ENCODE results near the gene CDH23. TPM values are rescaled to one million over a fixed set of nuclear protein-coding genes. Genes with fewer than 3 reads are reported as not detected.

The CDH23 gene
- total RNA-seq, 4 donors from 2014 or later = 14.4 to 29.6 (median 19.7) TPM

DNA sequence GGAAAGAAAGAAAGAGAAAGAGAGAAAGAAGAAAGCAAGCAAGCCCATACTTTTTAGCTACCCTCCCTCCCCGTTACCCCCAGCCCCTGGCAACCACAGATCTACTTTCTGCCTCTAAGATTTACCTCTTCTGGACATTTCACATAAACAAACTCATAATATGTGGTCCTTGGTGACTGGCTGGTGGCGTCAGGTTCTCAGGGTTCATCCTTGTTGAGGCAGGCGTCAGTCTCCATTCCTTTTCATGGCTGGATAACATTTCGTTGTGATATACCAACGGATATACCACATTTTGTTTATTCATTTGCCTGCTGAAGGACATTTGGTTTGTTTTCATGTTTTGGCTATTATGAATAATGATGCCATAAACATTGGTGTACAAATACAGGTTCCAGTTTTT, 30.5 kb downstream of the CDH23 start:
- H3K27ac ChIP-seq (replicated peaks in 1 of 4) = no peak overlapping the region
- TF ChIP-seq, protein P1, sequence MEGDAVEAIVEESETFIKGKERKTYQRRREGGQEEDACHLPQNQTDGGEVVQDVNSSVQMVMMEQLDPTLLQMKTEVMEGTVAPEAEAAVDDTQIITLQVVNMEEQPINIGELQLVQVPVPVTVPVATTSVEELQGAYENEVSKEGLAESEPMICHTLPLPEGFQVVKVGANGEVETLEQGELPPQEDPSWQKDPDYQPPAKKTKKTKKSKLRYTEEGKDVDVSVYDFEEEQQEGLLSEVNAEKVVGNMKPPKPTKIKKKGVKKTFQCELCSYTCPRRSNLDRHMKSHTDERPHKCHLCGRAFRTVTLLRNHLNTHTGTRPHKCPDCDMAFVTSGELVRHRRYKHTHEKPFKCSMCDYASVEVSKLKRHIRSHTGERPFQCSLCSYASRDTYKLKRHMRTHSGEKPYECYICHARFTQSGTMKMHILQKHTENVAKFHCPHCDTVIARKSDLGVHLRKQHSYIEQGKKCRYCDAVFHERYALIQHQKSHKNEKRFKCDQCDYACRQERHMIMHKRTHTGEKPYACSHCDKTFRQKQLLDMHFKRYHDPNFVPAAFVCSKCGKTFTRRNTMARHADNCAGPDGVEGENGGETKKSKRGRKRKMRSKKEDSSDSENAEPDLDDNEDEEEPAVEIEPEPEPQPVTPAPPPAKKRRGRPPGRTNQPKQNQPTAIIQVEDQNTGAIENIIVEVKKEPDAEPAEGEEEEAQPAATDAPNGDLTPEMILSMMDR (IDR thresholded peaks at IDR 0.05) = no peak
- TF ChIP-seq EP300 (IDR thresholded peaks at IDR 0.05) (no peak), POLR2AphosphoS5 (IDR thresholded peaks at IDR 0.05) (no peak), POLR2A (IDR thresholded peaks at IDR 0.05; ENCODE audit: low read depth) (no peak)
- DNase-seq (ENCODE audit: extremely low spot score) = no peak
- 87% methylated on average over 5 of the region's 5 CpGs for WGBS
- H3K9me3 ChIP-seq = no peaks in the 10 kb centered on the region
- H3K4me1 ChIP-seq = peaks cover 0 to 10% (median 7%) of the 10 kb centered on the region in 4 donors
- H3K36me3 ChIP-seq = no peaks in the 10 kb centered on the region
- intact Hi-C loops (cut with DNase I) = no loop called here
- H3K27me3 ChIP-seq = no peaks in the 10 kb centered on the region
- H3K4me3 ChIP-seq = no peak overlapping the region

DNA sequence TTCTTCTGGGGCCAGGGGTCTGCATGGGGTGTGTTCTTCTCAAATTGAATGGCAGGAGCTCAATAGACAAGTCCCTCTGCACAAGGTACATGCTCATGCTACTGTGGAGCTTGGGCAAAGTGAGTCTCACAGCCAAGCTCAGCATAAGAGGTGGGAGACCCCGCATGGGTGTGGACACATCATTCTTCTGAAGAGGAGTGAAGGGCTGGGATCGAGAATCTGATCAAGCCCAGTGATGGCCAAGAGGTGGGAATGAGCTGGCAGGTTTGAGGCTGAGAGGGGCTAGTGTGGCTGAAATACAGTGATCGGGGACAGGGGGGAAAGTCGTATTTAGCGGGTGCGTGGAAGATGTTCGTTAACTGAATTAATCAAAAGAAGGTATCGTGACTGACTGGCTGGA, 32.6 kb downstream of the CDH23 start:
- H3K27ac ChIP-seq (replicated peaks in 1 of 4) = no peak overlapping the region
- intact Hi-C loops (cut with DNase I) = no loop called here
- 90% methylated on average over 8 of the region's 8 CpGs for WGBS

DNA sequence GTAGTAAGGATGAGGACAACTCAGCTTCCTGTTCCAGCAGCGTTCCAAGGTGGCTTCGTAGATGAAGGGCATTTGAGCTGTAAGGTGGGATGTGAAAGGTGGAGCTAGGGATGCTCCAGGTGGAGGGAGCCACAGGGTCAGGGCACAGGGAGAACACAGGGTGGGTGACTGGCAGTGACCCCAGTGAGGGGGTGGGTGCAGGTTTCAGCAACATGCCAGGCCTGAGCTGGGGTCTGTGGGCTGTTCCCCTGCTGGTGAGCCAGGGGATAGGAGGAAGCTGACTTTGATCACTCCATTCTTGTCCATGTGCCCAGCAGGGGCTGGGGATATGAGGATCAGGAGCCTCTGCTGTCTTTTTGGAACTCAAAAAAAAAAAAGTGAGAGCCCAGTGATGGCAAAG, 33.2 kb downstream of the CDH23 start:
- no peak for DNase-seq (ENCODE audit: extremely low spot score)
- TF ChIP-seq POLR2A (IDR thresholded peaks at IDR 0.05; ENCODE audit: low read depth) (no peak), EP300 (IDR thresholded peaks at IDR 0.05) (no peak), POLR2AphosphoS5 (IDR thresholded peaks at IDR 0.05) (no peak)
- TF ChIP-seq, protein P1 (IDR thresholded peaks at IDR 0.05) = no peak
- H3K27ac ChIP-seq (replicated peaks in 1 of 4) = no peak overlapping the region
- 94% methylated on average over 2 of the region's 2 CpGs for WGBS
- H3K4me1 ChIP-seq = peaks cover 0 to 20% (median 10%) of the 10 kb centered on the region in 4 donors
- no peaks in the 10 kb centered on the region for H3K9me3 ChIP-seq
- intact Hi-C loops (cut with DNase I) = no loop called here
- H3K4me3 ChIP-seq = no peak overlapping the region
- no peaks in the 10 kb centered on the region for H3K27me3 ChIP-seq
- H3K36me3 ChIP-seq = no peaks in the 10 kb centered on the region

More for the DNA sequence above, 32.6 kb downstream of the CDH23 start:
- Histone ChIP-seq H3K4me1 (peaks cover 0 to 14% (median 8%) of the 10 kb centered on the region in 4 donors), H3K36me3 (no peaks in the 10 kb centered on the region), H3K4me3 (no peak overlapping the region), H3K27me3 (no peaks in the 10 kb centered on the region), H3K9me3 (no peaks in the 10 kb centered on the region)
- TF ChIP-seq EP300 (IDR thresholded peaks at IDR 0.05) = no peak
- no peak for TF ChIP-seq POLR2AphosphoS5 (IDR thresholded peaks at IDR 0.05)
- TF ChIP-seq, protein P1 (IDR thresholded peaks at IDR 0.05) = no peak
- no peak for TF ChIP-seq POLR2A (IDR thresholded peaks at IDR 0.05; ENCODE audit: low read depth)
- DNase-seq (ENCODE audit: extremely low spot score) = no peak

DNA sequence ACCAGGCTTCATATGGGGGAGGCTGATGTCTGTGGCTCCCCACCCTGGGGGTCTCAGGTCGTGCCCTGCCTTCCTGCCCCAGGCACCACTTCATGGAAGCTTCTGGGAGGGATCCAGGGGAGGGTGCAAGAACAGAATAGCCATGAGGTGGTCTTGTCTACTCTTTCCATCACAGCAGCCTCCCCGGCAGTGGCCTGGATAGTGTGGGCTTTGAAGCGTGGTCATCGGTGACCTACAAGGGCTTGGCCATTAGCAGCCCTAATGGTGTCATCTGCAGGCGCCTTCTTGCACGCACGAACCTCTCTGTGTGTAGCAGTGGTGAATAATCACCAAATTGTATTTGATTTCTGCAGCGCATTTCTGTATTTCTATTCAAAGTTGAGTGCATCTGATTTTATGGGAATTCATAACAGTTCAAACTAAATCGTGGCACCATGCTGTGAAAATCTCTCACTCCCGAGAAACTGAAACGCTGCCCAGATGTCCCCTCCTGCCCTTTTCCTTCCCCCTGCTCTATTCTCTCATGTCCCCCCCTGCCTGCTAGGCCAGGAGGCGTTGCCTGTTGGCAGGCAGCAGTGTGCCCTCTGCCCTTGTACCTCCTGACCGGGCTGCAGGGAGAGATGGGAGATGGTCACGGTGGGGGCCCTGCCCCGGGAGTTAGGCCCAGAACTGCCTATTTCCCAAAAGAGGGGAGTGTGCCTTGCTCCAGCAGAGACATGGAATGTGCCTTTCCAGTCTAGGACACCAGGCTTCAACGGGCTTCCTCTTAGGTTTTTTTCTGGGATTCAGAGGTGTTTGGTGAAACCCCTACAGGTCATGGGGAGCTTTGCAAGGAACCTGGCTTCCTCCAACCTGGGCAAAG, 34.8 kb downstream of the CDH23 start:
- H3K4me1 ChIP-seq = peaks cover 6 to 29% (median 20%) of the 10 kb centered on the region in 4 donors
- no peak overlapping the region for H3K4me3 ChIP-seq
- intact Hi-C loops (cut with DNase I) = no loop called here
- no peaks in the 10 kb centered on the region for H3K27me3 ChIP-seq
- no peaks in the 10 kb centered on the region for H3K36me3 ChIP-seq
- no peak for TF ChIP-seq POLR2AphosphoS5 (IDR thresholded peaks at IDR 0.05)
- TF ChIP-seq, protein P1 (IDR thresholded peaks at IDR 0.05) = no peak
- TF ChIP-seq POLR2A (IDR thresholded peaks at IDR 0.05; ENCODE audit: low read depth) = no peak
- no peak for TF ChIP-seq EP300 (IDR thresholded peaks at IDR 0.05)
- DNase-seq (ENCODE audit: extremely low spot score) = no peak
- no peak overlapping the region for H3K27ac ChIP-seq (replicated peaks in 1 of 4)
- 64% methylated on average over 15 of the region's 16 CpGs for WGBS
- no peaks in the 10 kb centered on the region for H3K9me3 ChIP-seq
